H7 (cell line): ENCODE results near the gene ADGRV1. TPM values are rescaled to one million over a fixed set of nuclear protein-coding genes. Genes with fewer than 3 reads are reported as not detected.
"Not testable (repeated sequence)": the region's sequence is repeated elsewhere in the genome, so short reads cannot be mapped to it uniquely, and the experiment has no call there.

Source experiments
- DNase-seq: peaks from one replicate; pipeline ENCODE4 v3.0.0; 2012
- H3K27me3 ChIP-seq: 2 replicates; pipeline ENCODE4 v1.6.0; 2011; ENCODE audit warnings: mild to moderate bottlenecking, low read length; ENCODE audit not compliant: control insufficient read depth, insufficient read depth
- H3K36me3 ChIP-seq: replicated peaks from 2 replicates; pipeline ENCODE4 v1.5.1; 2011; ENCODE audit warnings: low read length; ENCODE audit not compliant: control insufficient read depth, insufficient read depth
- H3K4me3 ChIP-seq: 2 replicates; pipeline ENCODE4 v1.5.1; 2011; ENCODE audit warnings: low read depth, mild to moderate bottlenecking, control low read depth, low read length, moderate library complexity; ENCODE audit not compliant: insufficient read depth
- total RNA-seq: library from RNA; depleted of rRNA; stranded (reverse); fragments of >200 nt; shearing (Covaris generic); gene quantifications from 2 replicates; pipeline ENCODE4 v1.2.3, GENCODE V29; 2014

ADGRV1 gene
- total RNA-seq, 1 experiment from 2014 or later, result 28.8 TPM

DNA sequence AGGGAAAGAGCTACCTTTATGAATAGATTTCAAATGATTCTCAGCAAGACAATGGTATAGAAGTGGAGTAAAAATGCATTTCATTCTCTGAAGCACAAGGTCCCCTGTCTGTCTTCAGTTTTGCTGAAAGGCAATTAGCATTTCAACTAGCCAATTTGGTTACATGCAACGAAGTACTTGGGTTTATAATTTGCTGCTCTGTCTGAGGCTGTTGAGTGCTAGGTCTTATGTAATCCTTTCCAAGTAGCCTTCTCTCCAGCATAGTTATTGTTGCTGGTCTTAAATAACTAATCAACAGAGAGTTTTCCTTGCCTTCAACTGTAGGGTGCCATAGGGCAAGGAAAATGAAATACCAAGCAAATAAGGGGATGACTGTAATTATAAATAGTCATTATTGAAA, 4.5 kb downstream of the ADGRV1 start:
- no peak overlapping the region for H3K4me3 ChIP-seq
- H3K36me3 ChIP-seq, result no peaks in the 10 kb centered on the region
- DNase-seq, result no peak
- H3K27me3 ChIP-seq, result no peaks in the 10 kb centered on the region

DNA sequence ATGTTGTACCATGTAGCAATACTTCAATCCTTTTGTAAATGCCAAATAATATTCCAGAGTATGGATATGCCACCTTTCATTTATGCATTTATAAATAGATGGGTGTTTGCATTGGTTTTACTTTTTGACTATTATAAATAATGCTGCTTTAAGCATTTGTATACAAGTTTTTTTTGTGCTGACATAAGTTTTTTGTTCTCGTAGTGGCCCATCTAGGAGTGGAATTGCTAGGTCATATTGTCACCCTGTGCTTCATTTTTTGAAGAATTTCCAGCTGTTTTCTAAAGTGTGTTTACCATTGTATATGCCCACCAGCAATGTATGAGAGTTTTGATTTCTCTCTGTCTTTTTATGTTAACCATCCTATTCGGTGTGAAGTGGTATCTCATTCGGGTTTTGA, 6.9 kb downstream of the ADGRV1 start:
- H3K36me3 ChIP-seq, result no peaks in the 10 kb centered on the region
- DNase-seq, result no peak
- no peak overlapping the region for H3K4me3 ChIP-seq
- no peaks in the 10 kb centered on the region for H3K27me3 ChIP-seq

DNA sequence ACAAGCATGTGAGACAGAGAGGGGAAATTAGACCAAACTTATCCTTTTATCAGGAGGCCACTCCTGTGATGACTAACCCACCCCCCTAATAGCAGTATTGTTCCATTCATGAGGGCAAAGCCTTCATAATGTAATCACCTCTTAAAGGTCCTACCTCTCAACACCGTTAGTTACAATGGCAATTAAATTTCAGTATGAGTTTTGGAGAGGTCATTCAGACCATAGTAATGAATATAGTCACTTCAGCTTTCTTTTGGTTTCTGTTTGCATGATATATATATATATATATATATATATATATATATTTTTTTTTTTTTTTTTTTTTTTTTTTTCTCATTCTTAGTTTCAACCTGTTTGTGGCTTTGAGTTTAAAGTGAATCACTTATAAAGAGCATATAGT, 10.5 kb downstream of the ADGRV1 start:
- H3K27me3 ChIP-seq, result no peaks in the 10 kb centered on the region
- no peak for DNase-seq
- H3K36me3 ChIP-seq, result no peaks in the 10 kb centered on the region
- no peak overlapping the region for H3K4me3 ChIP-seq

DNA sequence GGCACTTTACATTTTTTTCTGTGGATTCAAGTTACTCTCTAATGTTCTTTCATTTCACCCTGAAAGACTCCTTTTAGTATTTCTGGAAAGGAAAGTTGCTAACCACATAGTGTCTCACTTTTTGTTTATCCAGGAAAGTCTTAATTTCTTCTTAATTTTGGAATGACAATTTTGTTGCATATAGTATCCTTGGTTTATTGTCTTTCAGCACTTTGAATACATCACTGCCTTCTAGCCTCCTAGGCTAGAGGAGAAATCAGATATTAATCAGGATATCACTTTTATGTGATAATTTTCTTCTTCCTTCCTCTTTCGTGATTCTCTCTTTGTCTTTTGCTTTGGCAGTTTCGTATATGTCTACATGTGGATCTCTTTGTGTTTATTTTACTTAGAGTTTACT, 11.4 kb downstream of the ADGRV1 start:
- H3K36me3 ChIP-seq, result no peaks in the 10 kb centered on the region
- H3K4me3 ChIP-seq, result no peak overlapping the region
- no peak for DNase-seq
- no peaks in the 10 kb centered on the region for H3K27me3 ChIP-seq

DNA sequence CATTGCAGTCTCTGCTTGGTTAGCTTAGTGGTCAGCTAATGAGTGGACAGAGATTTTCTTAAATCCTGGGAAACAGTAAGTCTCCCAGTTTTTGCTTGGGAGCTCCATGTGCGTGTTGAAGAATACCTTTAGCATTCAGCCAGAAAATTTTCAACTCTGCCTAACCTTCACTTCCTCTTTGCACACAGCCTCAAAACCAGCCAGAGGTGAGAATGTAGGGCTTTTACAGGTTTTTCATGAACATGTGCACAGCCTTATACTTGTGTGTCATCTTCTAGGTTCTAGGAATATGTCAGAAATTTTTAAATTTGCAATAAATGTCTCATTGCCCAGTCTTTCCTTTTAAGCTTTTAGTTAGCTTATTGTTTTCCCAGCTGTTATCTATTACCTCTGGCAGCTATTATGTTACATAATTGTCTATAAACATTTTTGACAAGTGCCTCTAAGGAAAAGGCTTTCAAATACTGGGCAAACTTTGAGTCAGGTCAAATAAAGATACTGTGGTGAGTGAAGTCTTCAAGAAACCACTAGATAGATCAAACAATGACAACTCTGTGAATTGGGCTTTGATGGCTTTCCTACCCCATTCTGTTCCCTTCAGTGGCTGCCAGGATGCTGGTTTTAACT, 12.7 kb downstream of the ADGRV1 start:
- Histone ChIP-seq H3K4me3 (no peak overlapping the region), H3K36me3 (no peaks in the 10 kb centered on the region), H3K27me3 (no peaks in the 10 kb centered on the region)
- DNase-seq, result no peak

DNA sequence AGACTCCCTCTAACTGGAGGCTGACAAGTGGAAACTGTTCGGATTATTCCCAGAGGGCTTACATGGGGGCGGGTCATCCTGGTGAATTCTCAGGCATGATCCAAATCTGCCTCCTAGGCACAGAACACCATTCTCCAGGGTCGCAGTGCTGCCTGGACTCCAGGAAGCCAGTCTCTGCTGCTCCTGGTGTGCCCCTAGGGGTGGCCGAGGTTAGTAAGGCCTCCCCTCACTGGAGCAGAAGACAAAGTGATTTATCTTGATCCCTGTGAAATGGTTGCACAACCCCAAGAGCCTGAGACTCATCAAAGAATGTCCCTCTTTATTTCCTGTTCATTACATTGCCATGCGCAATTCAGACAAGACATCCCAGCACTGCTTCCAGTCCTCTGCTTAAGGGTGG, 17.1 kb downstream of the ADGRV1 start:
- Histone ChIP-seq H3K4me3 (no peak overlapping the region), H3K27me3 (no peaks in the 10 kb centered on the region), H3K36me3 (no peaks in the 10 kb centered on the region)
- DNase-seq, result no peak

DNA sequence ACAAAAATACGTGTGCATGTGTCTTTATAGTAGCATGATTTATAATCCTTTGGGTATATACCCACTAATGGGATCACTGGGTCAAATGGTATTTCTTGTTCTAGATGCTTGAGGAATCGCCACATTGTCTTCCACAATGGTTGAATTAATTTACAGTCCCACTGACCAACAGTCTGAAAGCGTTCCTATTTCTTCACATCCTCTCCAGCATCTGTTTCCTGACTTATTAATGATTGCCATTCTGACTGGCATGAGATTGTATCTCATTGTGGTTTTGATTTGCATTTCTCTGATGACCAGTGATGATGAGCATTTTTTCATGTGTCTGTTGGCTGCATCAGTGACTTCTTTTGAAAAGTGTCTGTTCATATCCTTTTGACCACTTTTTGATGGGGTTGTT, 18.0 kb downstream of the ADGRV1 start:
- not testable (repeated sequence) for H3K27me3 ChIP-seq, H3K36me3 ChIP-seq, DNase-seq

DNA sequence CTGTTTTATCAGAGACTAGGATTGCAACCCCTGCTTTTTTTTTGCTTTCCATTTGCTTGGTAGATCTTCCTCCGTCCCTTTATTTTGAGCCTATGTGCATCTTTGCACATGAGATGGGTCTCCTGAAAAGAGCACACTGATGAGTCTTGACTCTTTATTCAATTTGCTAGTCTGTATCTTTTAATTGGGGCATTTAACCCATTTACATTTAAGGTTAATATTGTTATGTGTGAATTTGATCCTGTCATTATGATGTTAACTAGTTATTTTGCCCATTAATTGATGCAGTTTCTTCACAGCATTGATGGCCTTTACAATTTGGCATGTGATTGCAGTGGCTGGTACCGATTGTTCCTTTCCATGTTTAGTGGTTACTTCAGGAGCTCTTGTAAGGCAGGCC, 21.3 kb downstream of the ADGRV1 start:
- not testable (repeated sequence) for H3K27me3 ChIP-seq, H3K4me3 ChIP-seq, DNase-seq, H3K36me3 ChIP-seq

More for the DNA sequence above, 18.0 kb downstream of the ADGRV1 start:
- not testable (repeated sequence) for H3K4me3 ChIP-seq

DNA sequence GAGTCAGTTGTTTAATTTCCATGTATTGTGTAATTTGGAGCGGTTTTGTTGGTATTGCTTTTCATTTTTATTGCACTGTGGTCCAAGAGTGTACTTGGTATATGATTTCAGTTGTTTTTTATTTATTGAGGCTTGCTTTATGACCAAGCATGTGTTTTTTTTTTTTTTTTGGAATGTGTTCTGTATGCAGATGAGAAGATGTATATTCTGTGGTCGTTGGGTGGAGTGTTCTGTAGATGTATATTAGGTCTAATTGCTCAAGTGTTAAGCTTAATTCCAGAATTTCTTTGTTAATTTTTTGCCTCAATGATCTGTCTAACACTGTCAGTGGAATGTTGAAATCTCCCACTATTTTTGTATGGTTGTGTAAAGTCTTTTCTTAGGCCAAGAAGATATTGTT, 23.4 kb downstream of the ADGRV1 start:
- DNase-seq, result no peak
- H3K27me3 ChIP-seq, result no peaks in the 10 kb centered on the region
- no peaks in the 10 kb centered on the region for H3K36me3 ChIP-seq
- H3K4me3 ChIP-seq, result no peak overlapping the region

DNA sequence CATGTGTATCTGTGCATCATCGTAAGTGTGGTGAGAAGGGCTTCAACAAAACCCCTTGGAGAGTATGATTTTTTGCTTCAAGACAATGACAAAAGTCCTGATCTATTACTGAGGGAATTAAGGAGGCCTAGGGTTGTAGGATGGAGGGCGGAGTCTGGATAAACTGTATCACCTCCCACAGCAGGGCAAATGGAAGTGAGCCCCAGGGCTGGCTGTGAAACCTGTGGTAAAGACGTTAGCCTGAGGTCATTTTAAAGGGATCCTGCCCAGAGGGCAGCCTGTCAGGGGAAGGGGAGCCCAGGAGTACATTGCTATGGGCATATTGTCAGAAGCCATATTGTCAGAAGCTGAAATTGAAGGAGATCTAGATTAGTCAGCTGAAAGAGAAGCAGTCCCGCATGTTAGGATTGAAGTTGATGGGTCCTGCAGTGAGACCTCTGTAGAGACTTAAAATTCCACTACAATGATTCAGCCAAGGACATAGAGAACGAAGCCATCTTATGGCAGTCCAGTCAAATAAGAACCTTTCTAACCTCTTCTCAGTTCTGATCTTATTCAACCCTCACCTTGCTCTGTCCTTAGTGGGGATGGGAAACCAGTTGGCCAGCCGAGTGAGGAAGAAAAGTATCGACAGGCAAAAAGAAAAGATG, 26.9 kb downstream of the ADGRV1 start:
- no peaks in the 10 kb centered on the region for H3K27me3 ChIP-seq
- H3K36me3 ChIP-seq, result no peaks in the 10 kb centered on the region; the same call in 1 of the 2 replicates
- no peak overlapping the region for H3K4me3 ChIP-seq
- no peak for DNase-seq

DNA sequence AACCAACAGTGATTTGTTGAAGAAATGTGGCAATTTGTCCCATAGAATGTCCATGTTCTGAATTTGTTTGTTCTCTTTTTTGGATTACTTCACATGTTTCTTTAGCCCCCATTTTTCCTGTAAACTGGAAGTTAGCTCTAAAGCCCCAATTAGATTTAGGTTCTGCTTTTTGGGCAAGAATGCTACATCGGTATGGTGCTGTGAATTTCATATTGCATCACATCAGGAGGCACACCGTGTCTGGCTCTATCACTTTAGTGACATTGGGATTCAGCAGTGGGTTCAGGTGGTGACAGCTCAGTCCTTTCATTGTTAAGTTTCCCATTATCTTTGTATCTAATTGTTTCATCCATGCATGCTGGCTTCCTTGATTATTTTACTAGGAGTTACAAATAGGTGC, 27.9 kb downstream of the ADGRV1 start:
- no peaks in the 10 kb centered on the region for H3K27me3 ChIP-seq
- H3K4me3 ChIP-seq, result no peak overlapping the region
- no peak for DNase-seq
- no peaks in the 10 kb centered on the region; the same call in 1 of the 2 replicates for H3K36me3 ChIP-seq

DNA sequence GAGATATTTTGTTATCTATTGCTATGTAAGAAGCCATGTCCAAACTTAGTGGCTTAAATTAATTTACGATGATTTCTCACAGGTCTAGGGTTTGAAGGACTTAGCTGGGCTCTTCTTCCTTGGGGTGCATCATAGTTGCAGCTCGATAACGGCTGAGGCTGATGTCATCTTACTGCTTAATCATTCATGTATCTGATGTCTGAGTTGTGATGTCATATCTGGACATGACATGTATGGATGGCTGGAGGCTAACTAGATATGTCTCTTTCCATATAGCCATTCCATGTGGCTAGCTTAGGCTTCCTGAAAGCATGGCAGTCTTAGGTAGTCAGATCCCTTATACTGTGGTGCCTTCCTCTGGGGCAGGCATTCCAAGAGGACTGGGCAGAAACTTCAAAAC, 31.6 kb downstream of the ADGRV1 start:
- DNase-seq, result no peak
- no peaks in the 10 kb centered on the region for H3K27me3 ChIP-seq

DNA sequence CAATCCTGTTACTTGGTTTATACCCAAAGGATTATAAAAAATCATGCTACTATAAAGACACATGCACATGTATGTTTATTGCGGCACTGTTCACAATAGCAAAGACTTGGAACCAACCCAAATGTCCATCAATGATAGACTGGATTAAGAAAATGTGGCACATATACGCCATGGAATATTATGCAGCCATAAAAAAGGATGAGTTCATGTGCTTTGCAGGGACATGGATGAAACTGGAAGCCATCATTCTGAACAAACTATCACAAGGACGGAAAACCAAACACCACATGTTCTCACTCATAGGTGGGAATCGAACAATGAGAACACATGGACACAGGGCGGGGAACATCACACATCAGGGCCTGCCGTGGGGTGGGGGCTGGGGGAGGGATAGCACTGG, 34.5 kb downstream of the ADGRV1 start:
- not testable (repeated sequence) for DNase-seq, H3K27me3 ChIP-seq, H3K4me3 ChIP-seq, H3K36me3 ChIP-seq

More for the DNA sequence above, 31.6 kb downstream of the ADGRV1 start:
- no peak overlapping the region for H3K4me3 ChIP-seq
- peaks cover 2% of the 10 kb centered on the region for H3K36me3 ChIP-seq

DNA sequence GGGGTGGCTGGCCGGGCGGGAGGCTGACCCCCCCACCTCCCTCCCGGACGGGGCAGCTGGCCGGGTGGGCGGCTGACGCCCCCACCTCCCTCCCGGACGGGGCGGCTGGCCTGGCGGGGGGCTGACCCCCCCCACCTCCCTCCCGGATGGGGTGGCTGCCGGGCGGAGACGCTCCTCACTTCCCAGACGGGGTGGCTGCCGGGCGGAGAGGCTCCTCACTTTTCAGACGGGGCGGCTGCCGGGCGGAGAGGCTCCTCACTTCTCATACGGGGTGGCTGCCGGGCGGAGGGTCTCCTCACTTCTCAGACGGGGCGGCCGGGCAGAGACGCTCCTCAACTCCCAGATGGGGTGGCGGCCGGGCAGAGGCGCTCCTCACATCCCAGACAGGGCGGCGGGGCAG, 37.2 kb downstream of the ADGRV1 start:
- not testable (repeated sequence) for DNase-seq, H3K27me3 ChIP-seq, H3K36me3 ChIP-seq, H3K4me3 ChIP-seq

DNA sequence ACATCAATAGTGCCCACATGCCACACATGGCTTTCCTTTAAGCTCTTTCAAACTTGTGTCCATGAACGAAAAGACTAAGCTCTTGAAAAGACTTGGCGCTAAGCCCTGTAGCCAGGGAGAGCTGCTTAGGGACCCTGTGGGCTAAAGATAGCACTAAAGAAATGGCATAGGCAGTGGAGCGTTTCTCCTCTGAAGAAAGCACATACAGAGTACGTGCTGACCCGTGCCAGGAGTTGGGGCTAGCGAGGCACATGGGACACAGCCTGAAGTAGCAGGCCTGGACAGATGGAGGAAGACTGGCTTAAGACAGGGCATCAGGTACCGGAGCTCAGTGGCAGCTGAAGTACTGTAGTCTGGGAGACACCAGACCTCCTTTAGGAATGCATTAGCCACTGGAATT, 39.7 kb downstream of the ADGRV1 start:
- no peaks in the 10 kb centered on the region for H3K27me3 ChIP-seq
- H3K36me3 ChIP-seq, result no peaks in the 10 kb centered on the region
- peak; percentile 29 for DNase-seq
- H3K4me3 ChIP-seq, result no peak overlapping the region
